Testis (tissue), 2 donors: ENCODE data around the gene FANCG.

Source experiments
- POLR2A ChIP-seq: fragments of 450-650 bp; IDR thresholded peaks from one replicate; pipeline ENCODE4 v1.6.1; 2017; ENCODE audit warnings: antibody characterized with exemption, mild to moderate bottlenecking, moderate library complexity
- TF ChIP-seq, protein P1 (sequence below), 3 experiments: fragments of 450-650 bp in 2 of 3; fragments of 200-600 bp in 1 of 3; sonication (generic) in 1 of 3; IDR thresholded peaks; one replicate each; pipeline ENCODE4 v1.5.1; 2016 to 2019; ENCODE audit warnings: antibody characterized with exemption in 3 of 3, mild to moderate bottlenecking in 2 of 3, moderate library complexity in 1 of 3

DNA sequence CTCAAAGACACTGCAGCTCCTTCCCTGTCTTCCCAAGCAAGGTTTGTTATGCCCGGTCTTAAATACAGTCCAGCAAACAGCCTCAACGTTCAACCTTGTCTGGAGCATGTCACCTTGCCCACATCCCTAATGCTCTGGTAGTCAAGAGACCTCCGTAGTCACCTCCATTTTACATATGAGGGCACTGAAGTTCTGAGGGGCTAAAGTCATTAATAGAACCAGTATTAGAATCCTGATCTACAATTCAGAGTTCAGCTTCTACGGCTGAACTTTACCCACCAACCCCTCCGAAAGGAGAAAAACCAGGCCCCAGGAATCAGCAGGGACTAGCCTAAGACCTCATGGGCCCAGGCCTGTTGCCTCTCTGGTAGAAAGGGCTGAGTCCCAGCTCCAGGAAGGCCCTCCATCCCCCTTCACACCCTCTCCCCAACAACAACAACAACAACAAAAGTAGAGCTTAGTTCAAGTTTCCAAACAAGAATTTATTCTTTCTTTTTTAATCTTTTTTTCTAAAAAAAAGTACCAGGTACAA, 24.0 kb upstream of the FANCG start:
- TF ChIP-seq POLR2A = no peak
- TF ChIP-seq, protein P1, sequence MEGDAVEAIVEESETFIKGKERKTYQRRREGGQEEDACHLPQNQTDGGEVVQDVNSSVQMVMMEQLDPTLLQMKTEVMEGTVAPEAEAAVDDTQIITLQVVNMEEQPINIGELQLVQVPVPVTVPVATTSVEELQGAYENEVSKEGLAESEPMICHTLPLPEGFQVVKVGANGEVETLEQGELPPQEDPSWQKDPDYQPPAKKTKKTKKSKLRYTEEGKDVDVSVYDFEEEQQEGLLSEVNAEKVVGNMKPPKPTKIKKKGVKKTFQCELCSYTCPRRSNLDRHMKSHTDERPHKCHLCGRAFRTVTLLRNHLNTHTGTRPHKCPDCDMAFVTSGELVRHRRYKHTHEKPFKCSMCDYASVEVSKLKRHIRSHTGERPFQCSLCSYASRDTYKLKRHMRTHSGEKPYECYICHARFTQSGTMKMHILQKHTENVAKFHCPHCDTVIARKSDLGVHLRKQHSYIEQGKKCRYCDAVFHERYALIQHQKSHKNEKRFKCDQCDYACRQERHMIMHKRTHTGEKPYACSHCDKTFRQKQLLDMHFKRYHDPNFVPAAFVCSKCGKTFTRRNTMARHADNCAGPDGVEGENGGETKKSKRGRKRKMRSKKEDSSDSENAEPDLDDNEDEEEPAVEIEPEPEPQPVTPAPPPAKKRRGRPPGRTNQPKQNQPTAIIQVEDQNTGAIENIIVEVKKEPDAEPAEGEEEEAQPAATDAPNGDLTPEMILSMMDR (IDR thresholded peaks at IDR 0.05) = no peak
